A549 (cell line): Measurements from ENCODE around the gene NUP188. TPM values are rescaled to one million over a fixed set of nuclear protein-coding genes. Genes with fewer than 3 reads are reported as not detected.
A peak's percentile ranks its signal among the peaks of the same experiment; 100 is the strongest.

Source experiments
- ATAC-seq, 2 experiments: fragments of 200-7000 bp in 1 of 2; fragments of >200 bp in 1 of 2; cut with Nextera tagmentation in 1 of 2; cut with Tn5 transposase in 1 of 2; 3 replicates each; pipeline versions ENCODE4 v1.8.0 to v1.9.1; 2018 to 2020; ENCODE audit warnings: mild to moderate bottlenecking in 1 of 2, moderate library complexity in 1 of 2
- CTCF ChIA-PET: fragments of 300-600 bp; sonication (Branson Sonifier 250); formaldehyde crosslinking; extraction: SDS; loops from one replicate; lab custom pipeline; 2021; ENCODE audit warnings: antibody characterized with exemption, inconsistent platforms; lab: Yijun Ruan, JAX
- POLR2A ChIA-PET: fragments of 350-600 bp; formaldehyde crosslinking; extraction: SDS; loops from one replicate; lab custom pipeline; 2021; ENCODE audit warnings: antibody characterized with exemption, inconsistent platforms; lab: Yijun Ruan, JAX
- DNase-seq, 2 experiments: peaks; one replicate each; pipeline versions ENCODE4 v3.0.0 to v3.0.0-alpha.2; 2011 to 2016; ENCODE audit warnings: low read depth in 1 of 2, low spot score in 1 of 2
- FAIRE-seq: peaks from 2 replicates; lab custom pipeline; 2011; peaks lifted over from hg19 to GRCh38; lab: Jason Lieb, UNC
- H3K27ac ChIP-seq, 2 experiments: fragments of >200 bp; sonication (Bioruptor Twin); formaldehyde crosslinking; 3 replicates each; pipeline ENCODE4 v1.5.1; 2016 to 2017
- H3K4me1 ChIP-seq: fragments of >200 bp; sonication (Bioruptor Twin); formaldehyde crosslinking; 3 replicates; pipeline ENCODE4 v1.6.1; 2016
- H3K4me2 ChIP-seq: fragments of >200 bp; sonication (Bioruptor Twin); formaldehyde crosslinking; 3 replicates; pipeline ENCODE4 v1.6.1; 2016
- H3K4me3 ChIP-seq: fragments of >200 bp; sonication (Bioruptor Twin); formaldehyde crosslinking; 3 replicates; pipeline ENCODE4 v1.5.1; 2016
- H3K9me3 ChIP-seq: fragments of >200 bp; sonication (Bioruptor Twin); formaldehyde crosslinking; 3 replicates; pipeline ENCODE4 v1.6.1; 2016
- BCL3 ChIP-seq: fragments of >200 bp; sonication (Bioruptor Twin); formaldehyde crosslinking; IDR thresholded peaks from 3 replicates; pipeline ENCODE4 v1.6.1; 2016
- BHLHE40 ChIP-seq: IDR thresholded peaks from 2 replicates; pipeline ENCODE4 v1.6.1; 2012; ENCODE audit warnings: low read depth, low read length, inconsistent platforms
- CEBPB ChIP-seq, 2 experiments: fragments of >200 bp in 1 of 2; sonication (Bioruptor Twin) in 1 of 2; formaldehyde crosslinking in 1 of 2; IDR thresholded peaks; 2 replicates each; pipeline ENCODE4 v1.6.1; 2012 to 2016
- CHD2 ChIP-seq: fragments of 150-350 bp; IDR thresholded peaks from 2 replicates; pipeline ENCODE4 v1.6.1; 2014; ENCODE audit warnings: low read length; ENCODE audit not compliant: partially characterized antibody
- CHD4 ChIP-seq: fragments of 200-600 bp; sonication (generic); IDR thresholded peaks from 2 replicates; pipeline ENCODE4 v1.6.1; 2016; ENCODE audit warnings: antibody characterized with exemption, mild to moderate bottlenecking, borderline replicate concordance
- E2F6 ChIP-seq: IDR thresholded peaks from 2 replicates; pipeline ENCODE4 v1.6.1; 2012; ENCODE audit warnings: low read depth, borderline replicate concordance
- EHF ChIP-seq: fragments of 250-450 bp; sonication (Bioruptor Pico); IDR thresholded peaks from 2 replicates; pipeline ENCODE4 v1.5.0; 2020; ENCODE audit warnings: mild to moderate bottlenecking
- EHMT2 ChIP-seq: fragments of 200-600 bp; sonication (generic); IDR thresholded peaks from 2 replicates; pipeline ENCODE4 v1.6.1; 2016; ENCODE audit warnings: antibody characterized with exemption, low read depth, mild to moderate bottlenecking, moderate library complexity
- ELK1 ChIP-seq: fragments of 150-350 bp; IDR thresholded peaks from 2 replicates; pipeline ENCODE4 v1.6.1; 2014; ENCODE audit warnings: low read depth, mild to moderate bottlenecking, low read length
- ESRRA ChIP-seq: fragments of 150-350 bp; IDR thresholded peaks from 2 replicates; pipeline ENCODE4 v1.6.1; 2014; ENCODE audit warnings: mild to moderate bottlenecking, low read length, borderline replicate concordance
- HOXA7 ChIP-seq: fragments of 250-450 bp; sonication (Bioruptor Pico); IDR thresholded peaks from 2 replicates; pipeline ENCODE4 v1.5.0; 2020; ENCODE audit warnings: mild to moderate bottlenecking, moderate library complexity
- HOXB5 ChIP-seq: fragments of 250-450 bp; sonication (Bioruptor Pico); IDR thresholded peaks from 2 replicates; pipeline ENCODE4 v1.5.0; 2020; ENCODE audit warnings: mild to moderate bottlenecking, moderate library complexity
- JUN ChIP-seq, 2 experiments: fragments of >200 bp; sonication (Bioruptor Twin); formaldehyde crosslinking; IDR thresholded peaks; 2 replicates in 1 of 2; 3 replicates in 1 of 2; pipeline ENCODE4 v1.6.1; 2016 to 2017
- KDM5A ChIP-seq: fragments of 200-600 bp; sonication (generic); IDR thresholded peaks from 2 replicates; pipeline ENCODE4 v1.6.1; 2016; ENCODE audit warnings: antibody characterized with exemption, mild to moderate bottlenecking
- MYC ChIP-seq: IDR thresholded peaks from 2 replicates; pipeline ENCODE4 v1.6.1; 2012; ENCODE audit warnings: mild to moderate bottlenecking, inconsistent platforms, low read length, improper control_type of control experiment, borderline replicate concordance
- NFE2L2 ChIP-seq: fragments of 150-350 bp; conservative IDR thresholded peaks from 2 replicates; pipeline ENCODE4 v1.6.1; 2014; ENCODE audit warnings: low read length
- RARB ChIP-seq: fragments of 250-450 bp; sonication (Bioruptor Pico); IDR thresholded peaks from 2 replicates; pipeline ENCODE4 v1.8.0; 2021; ENCODE audit warnings: mild to moderate bottlenecking, moderate library complexity
- RCOR1 ChIP-seq: fragments of 150-350 bp; IDR thresholded peaks from 2 replicates; pipeline ENCODE4 v1.6.1; 2014; ENCODE audit warnings: antibody characterized with exemption, low read length, low read depth
- RFX5 ChIP-seq: fragments of 450-650 bp; IDR thresholded peaks from 2 replicates; pipeline ENCODE4 v1.7.1; 2014; ENCODE audit warnings: antibody characterized with exemption, mild to moderate bottlenecking, moderate library complexity
- TFCP2L1 ChIP-seq: fragments of 250-450 bp; sonication (Bioruptor Pico); IDR thresholded peaks from 2 replicates; pipeline ENCODE4 v1.5.0; 2021; ENCODE audit warnings: mild to moderate bottlenecking
- TP53 ChIP-seq: fragments of 250-450 bp; sonication (Bioruptor Pico); IDR thresholded peaks from 2 replicates; pipeline ENCODE4 v1.5.0; 2021; ENCODE audit warnings: mild to moderate bottlenecking, moderate library complexity
- ZSCAN20 ChIP-seq: fragments of 250-450 bp; sonication (Bioruptor Pico); IDR thresholded peaks from 2 replicates; pipeline ENCODE4 v1.8.0; 2022; ENCODE audit warnings: mild to moderate bottlenecking, moderate library complexity
- WGBS: methylation state at CpG from one replicate; pipeline ENCODE4 v1.1.6; 2017; ENCODE audit errors: missing lambda C conversion rate; 5-methylcytosine and 5-hydroxymethylcytosine counted together
- polyA plus RNA-seq, 4 experiments: library from polyadenylated mRNA; depleted of rRNA in 3 of 4; stranded (reverse); fragments of >200 nt; fragmentation: RNase III in 1 of 4; extraction: RNeasy Plus Mini Kit Qiagen cat#74134 plus additional on column Dnase treatment in 1 of 4; gene quantifications; 2 replicates in 3 of 4; 3 replicates in 1 of 4; pipeline ENCODE4 v1.2.3, GENCODE V29; 2011 to 2017
- TF ChIP-seq, protein P1 (sequence below): IDR thresholded peaks from 2 replicates; pipeline ENCODE4 v1.6.1; 2012
- TF ChIP-seq, protein P2 (sequence below): fragments of 250-450 bp; sonication (Bioruptor Pico); IDR thresholded peaks from 2 replicates; pipeline ENCODE4 v1.5.0; 2020; ENCODE audit warnings: low read depth, mild to moderate bottlenecking, moderate library complexity

Gene NUP188
- polyA plus RNA-seq, 2 of the 4 experiments (the other 2 are of a cell fraction): 33.2 to 52.3 TPM

DNA sequence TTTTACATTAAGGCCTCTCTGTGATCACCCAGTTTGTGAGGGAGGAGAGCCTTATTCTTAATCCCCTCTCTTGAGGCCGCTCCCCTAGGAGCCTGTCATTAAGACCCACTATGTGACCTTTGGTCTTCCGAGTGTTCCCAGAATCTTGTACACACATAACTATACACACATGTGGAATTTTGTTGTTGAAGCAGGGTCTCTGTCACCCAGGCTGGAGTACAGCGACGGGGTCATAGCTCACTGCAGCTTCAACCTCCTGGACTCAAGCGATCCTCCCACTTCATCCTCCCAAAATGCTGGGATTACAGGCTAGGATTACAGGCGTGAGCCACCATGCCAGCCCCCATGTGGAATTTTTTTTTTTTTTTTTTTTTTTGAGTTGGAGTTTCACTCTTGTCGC is 41.5 kb upstream of the NUP188 start:
- TF ChIP-seq JUN (IDR thresholded peaks at IDR 0.05) (no peak), ELK1 (no peak)
- H3K4me1 ChIP-seq: peaks cover 41% of the 10 kb centered on the region
- 96% methylated on average over 7 of the region's 7 CpGs for WGBS
- ATAC-seq (no peak), DNase-seq (no peak), FAIRE-seq (no peak)
- POLR2A ChIA-PET: no interaction called here
- no peak overlapping the region for H3K4me2 ChIP-seq
- H3K9me3 ChIP-seq: no peaks in the 10 kb centered on the region
- CTCF ChIA-PET: interaction anchor here (1.0 to 3.6 kb wide), 3 partner anchors 22 to 54 kb away, joined by 3 to 24 read pairs (median 4); no protein-coding TSS in a partner anchor
- no peak overlapping the region for H3K27ac ChIP-seq
- no peak overlapping the region for H3K4me3 ChIP-seq

DNA sequence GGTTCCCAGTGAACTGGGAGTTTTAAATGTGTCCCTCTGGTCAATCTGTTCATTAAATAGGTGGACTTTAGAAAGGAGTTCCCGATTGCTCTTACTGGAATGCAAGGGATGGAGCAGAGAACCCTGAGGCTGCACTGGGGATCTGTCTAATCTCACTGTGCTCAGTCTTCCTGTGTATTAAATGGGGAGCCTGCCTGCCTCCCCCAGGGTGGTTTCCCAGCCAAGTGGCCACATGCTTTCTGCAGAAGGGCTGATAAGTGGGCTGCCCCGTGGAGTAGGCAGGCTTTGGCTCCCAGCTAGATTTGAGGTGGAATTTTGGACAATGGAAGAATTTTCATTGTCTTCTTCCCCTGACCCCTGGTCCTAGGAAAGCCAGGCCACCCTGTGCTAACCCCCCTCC is 40.8 kb upstream of the NUP188 start:
- Histone ChIP-seq H3K27ac (no peak overlapping the region), H3K9me3 (no peaks in the 10 kb centered on the region), H3K4me1 (peaks cover 47% of the 10 kb centered on the region), H3K4me3 (no peak overlapping the region)
- POLR2A ChIA-PET: no interaction called here
- 52% methylated on average over 2 of the region's 2 CpGs for WGBS
- ATAC-seq (no peak), DNase-seq (no peak)
- TF ChIP-seq CHD4: no peak
- no peak for TF ChIP-seq CHD2
- no peak for TF ChIP-seq HOXA7 (CRISPR knock-in tag)
- TF ChIP-seq E2F6: no peak
- no peak for TF ChIP-seq BCL3
- TF ChIP-seq RCOR1: no peak
- TF ChIP-seq HOXB5 (CRISPR knock-in tag): no peak
- no peak for TF ChIP-seq TP53 (CRISPR knock-in tag)
- TF ChIP-seq RFX5: no peak
- no peak for TF ChIP-seq RARB (CRISPR knock-in tag)
- TF ChIP-seq EHMT2: no peak
- TF ChIP-seq BHLHE40: no peak
- TF ChIP-seq KDM5A: no peak
- TF ChIP-seq, all 56 proteins: peak for 0
- no peak for FAIRE-seq
- no peak overlapping the region for H3K4me2 ChIP-seq
- CTCF ChIA-PET: interaction anchor here (1.8 to 3.6 kb wide), 2 partner anchors 21 to 55 kb away, joined by 4 to 24 read pairs; no protein-coding TSS in a partner anchor

- peaks cover 47% of the 10 kb centered on the region for H3K4me1 ChIP-seq
- DNase-seq: no peak
- ChIA-PET POLR2A (no interaction called here), CTCF (interaction anchor here (0.8 to 3.2 kb wide), 11 partner anchors 13 to 90 kb away, joined by 3 to 21 read pairs (median 4); partner anchors contain the start of genes KYAT1, LRRC8A and PHYHD1)
- H3K27ac ChIP-seq: no peak overlapping the region
- no peak overlapping the region for H3K4me2 ChIP-seq
- no peak for ATAC-seq
- TF ChIP-seq HOXB5 (CRISPR knock-in tag) (no peak), MYC (no peak), BHLHE40 (no peak), NFE2L2 (no peak)
- TF ChIP-seq, all 56 proteins: peak for 0
- 98% methylated on average over 24 of the region's 24 CpGs for WGBS
- FAIRE-seq: no peak
- H3K4me3 ChIP-seq: no peak overlapping the region
- H3K9me3 ChIP-seq: no peaks in the 10 kb centered on the region
These were observed 39.1 kb upstream of the NUP188 start for GRCh38 chr9:128908372-128908771.

DNA sequence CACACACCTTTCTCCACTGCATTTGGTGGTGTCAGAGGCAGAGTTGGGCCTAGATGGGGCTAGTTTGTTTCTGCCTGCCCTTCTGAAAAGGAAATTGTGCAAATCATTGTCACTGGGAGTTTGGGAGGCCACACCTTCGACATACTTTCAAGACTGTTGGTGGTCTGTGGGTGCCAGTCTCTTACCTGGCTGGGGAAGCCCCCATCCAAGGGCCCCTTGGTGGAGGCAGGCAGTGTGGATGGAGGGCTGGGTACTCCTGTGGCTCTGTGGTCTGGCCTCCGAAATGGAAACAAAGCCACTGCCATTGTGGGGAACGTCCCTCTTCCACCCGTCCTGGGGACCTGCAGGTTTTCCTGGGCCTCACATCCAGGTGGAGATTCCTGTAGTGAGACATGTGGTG is 37.6 kb upstream of the NUP188 start:
- ChIA-PET CTCF (interaction anchor here (1.4 to 3.2 kb wide), 5 partner anchors 14 to 46 kb away, joined by 5 to 21 read pairs (median 6); partner anchors contain the start of genes KYAT1 and LRRC8A), POLR2A (no interaction called here)
- Histone ChIP-seq H3K27ac (peak overlapping the region; percentile 91 to 97; a peak in 4 of 6 replicates), H3K9me3 (no peaks in the 10 kb centered on the region), H3K4me3 (no peak overlapping the region), H3K4me2 (no peak overlapping the region), H3K4me1 (peaks cover 47% of the 10 kb centered on the region)
- DNase-seq (no peak), ATAC-seq (no peak), FAIRE-seq (no peak)
- 97% methylated on average over 4 of the region's 4 CpGs for WGBS
- TF ChIP-seq, protein P1, sequence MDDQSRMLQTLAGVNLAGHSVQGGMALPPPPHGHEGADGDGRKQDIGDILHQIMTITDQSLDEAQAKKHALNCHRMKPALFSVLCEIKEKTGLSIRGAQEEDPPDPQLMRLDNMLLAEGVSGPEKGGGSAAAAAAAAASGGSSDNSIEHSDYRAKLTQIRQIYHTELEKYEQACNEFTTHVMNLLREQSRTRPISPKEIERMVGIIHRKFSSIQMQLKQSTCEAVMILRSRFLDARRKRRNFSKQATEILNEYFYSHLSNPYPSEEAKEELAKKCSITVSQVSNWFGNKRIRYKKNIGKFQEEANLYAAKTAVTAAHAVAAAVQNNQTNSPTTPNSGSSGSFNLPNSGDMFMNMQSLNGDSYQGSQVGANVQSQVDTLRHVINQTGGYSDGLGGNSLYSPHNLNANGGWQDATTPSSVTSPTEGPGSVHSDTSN: no peak
- TF ChIP-seq CHD2 (no peak), ELK1 (no peak), ZSCAN20 (no peak), CEBPB (IDR thresholded peaks at IDR 0.05) (no peak), TFCP2L1 (CRISPR knock-in tag) (no peak), ESRRA (no peak), EHF (no peak)
- TF ChIP-seq, protein P2, sequence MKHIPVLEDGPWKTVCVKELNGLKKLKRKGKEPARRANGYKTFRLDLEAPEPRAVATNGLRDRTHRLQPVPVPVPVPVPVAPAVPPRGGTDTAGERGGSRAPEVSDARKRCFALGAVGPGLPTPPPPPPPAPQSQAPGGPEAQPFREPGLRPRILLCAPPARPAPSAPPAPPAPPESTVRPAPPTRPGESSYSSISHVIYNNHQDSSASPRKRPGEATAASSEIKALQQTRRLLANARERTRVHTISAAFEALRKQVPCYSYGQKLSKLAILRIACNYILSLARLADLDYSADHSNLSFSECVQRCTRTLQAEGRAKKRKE (CRISPR knock-in tag): no peak
